ENCODE measurements around the gene EEFSEC.
A peak's percentile ranks its signal among the peaks of the same experiment; 100 is the strongest.

Gene EEFSEC

DNA sequence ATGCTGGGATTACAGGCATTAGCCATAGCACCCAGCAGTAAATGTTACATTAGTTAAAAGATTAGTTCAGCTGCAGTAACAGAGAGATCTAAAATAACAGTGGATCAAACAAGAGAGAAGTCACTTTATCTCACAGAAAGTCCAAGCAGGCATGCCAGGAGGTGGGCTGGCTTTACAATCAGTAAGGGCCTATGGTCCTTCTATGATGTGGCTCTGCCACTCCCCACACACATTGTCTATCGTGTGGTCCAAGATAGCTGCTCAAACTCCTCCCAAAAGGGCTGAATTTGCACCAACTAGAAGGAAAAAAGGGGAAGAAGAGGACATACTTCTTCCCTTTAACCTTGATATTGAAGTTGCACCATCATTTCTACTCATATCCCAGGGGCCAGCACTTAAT lies 25.0 kb upstream of the EEFSEC start:
- DNase-seq (ENCODE audit: extremely low read depth, insufficient read length): no peak
- TF ChIP-seq, protein P1, sequence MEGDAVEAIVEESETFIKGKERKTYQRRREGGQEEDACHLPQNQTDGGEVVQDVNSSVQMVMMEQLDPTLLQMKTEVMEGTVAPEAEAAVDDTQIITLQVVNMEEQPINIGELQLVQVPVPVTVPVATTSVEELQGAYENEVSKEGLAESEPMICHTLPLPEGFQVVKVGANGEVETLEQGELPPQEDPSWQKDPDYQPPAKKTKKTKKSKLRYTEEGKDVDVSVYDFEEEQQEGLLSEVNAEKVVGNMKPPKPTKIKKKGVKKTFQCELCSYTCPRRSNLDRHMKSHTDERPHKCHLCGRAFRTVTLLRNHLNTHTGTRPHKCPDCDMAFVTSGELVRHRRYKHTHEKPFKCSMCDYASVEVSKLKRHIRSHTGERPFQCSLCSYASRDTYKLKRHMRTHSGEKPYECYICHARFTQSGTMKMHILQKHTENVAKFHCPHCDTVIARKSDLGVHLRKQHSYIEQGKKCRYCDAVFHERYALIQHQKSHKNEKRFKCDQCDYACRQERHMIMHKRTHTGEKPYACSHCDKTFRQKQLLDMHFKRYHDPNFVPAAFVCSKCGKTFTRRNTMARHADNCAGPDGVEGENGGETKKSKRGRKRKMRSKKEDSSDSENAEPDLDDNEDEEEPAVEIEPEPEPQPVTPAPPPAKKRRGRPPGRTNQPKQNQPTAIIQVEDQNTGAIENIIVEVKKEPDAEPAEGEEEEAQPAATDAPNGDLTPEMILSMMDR (IDR thresholded peaks at IDR 0.05; ENCODE audit: insufficient read depth, low read length, poor library complexity, severe bottlenecking): no peak
- no peaks in the 10 kb centered on the region for H3K27me3 ChIP-seq (replicated peaks; ENCODE audit: control insufficient read depth, insufficient read depth, low read length)
- H3K4me3 ChIP-seq (replicated peaks; ENCODE audit: low read depth, low read length): no peak overlapping the region
- H3K36me3 ChIP-seq (ENCODE audit: control insufficient read depth, insufficient read depth, low read length): no peaks in the 10 kb centered on the region

DNA sequence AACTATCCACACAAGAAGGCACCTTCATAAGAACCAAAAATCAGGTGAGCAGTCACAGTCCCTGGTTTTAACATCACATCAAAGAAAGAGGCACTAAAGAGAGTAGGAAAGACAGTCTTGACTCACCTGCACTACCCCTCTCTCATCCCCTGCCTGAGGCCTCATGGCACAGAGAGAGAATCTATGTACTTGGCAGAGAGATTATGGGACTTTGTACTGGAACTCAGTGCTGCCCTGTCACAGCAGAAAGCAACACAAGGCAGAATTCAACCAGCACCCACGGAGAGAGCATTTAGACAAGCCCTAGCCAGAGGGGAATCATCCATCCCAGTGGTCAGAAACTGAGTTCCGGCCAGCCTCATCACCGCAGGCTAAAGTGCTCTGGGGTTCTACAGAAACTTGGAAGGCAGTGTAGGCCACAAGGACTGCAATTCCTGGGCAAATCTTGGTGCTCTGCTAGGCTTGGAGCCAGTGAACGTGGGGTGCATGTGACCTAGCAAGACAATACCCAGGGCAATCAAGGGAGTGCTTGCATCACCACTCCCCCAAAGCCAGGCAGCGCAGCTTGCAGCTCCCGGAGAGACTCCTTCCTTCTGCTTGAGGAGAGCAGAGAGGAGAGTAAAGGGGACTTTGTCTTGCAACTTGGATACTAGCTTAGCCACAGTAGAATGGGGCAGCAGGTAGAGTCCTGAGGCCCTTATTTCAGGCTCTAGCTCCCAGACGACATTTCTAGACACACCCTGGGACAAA lies 21.2 kb upstream of the EEFSEC start:
- TF ChIP-seq, protein P1 (IDR thresholded peaks at IDR 0.05; ENCODE audit: insufficient read depth, low read length, poor library complexity, severe bottlenecking): no peak
- H3K4me3 ChIP-seq (replicated peaks; ENCODE audit: low read depth, low read length): no peak overlapping the region
- no peak for DNase-seq (ENCODE audit: extremely low read depth, insufficient read length)
- no peaks in the 10 kb centered on the region for H3K27me3 ChIP-seq (replicated peaks; ENCODE audit: control insufficient read depth, insufficient read depth, low read length)
- H3K36me3 ChIP-seq (ENCODE audit: control insufficient read depth, insufficient read depth, low read length): no peaks in the 10 kb centered on the region

DNA sequence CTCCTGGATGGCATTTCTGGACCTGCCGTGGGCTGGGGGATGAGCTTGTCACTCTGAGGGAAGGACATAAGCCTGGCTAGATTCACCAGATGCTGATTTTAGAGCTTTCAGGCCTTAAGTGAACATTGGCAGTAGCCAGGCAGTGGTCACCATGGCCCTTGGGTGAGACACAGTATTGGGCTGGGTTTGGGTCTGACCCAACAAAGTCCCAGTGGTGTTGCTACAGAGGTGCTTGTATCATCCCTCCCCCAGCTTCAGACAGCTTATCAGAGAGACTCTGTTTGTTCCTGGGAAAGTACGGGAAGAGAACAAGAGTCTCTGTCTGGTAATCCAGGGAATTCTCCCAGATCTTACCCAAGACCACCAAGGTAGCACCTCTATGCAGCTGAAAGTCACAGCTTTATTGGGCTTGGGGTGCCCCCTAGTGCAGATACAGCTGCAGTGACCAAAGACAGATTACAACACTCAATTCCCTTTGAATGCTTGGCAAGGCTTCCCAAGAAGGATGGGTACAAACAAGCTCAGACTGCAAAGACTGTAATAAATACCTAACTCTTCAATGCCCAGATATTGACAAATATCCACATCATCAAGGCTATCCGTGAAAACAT lies 19.9 kb upstream of the EEFSEC start:
- no peak for DNase-seq (ENCODE audit: extremely low read depth, insufficient read length)
- Histone ChIP-seq H3K27me3 (replicated peaks; ENCODE audit: control insufficient read depth, insufficient read depth, low read length) (no peaks in the 10 kb centered on the region), H3K36me3 (ENCODE audit: control insufficient read depth, insufficient read depth, low read length) (no peaks in the 10 kb centered on the region), H3K4me3 (replicated peaks; ENCODE audit: low read depth, low read length) (no peak overlapping the region)
- TF ChIP-seq, protein P1 (IDR thresholded peaks at IDR 0.05; ENCODE audit: insufficient read depth, low read length, poor library complexity, severe bottlenecking): peak; percentile 76

DNA sequence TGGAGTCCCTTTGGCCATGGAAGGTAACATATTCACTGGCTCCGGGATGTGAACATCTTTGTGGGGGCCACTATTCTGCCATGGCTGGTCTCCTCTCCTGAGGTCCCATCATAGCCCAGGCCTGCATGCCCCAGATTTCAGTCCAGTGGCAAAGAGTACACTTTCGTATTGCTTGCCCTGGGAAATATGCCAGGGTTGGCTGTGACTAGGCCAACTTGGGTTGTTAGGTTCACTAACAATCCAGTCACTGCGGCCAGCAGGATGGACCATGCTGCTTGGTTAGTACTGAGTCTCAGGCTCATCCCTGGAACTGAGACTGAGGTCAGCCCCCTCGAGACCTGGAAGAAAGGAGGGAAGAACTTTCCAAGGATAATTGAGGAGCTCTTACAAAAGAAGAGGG lies 9.8 kb upstream of the EEFSEC start:
- no peak for DNase-seq (ENCODE audit: extremely low read depth, insufficient read length)
- Histone ChIP-seq H3K36me3 (ENCODE audit: control insufficient read depth, insufficient read depth, low read length) (no peaks in the 10 kb centered on the region), H3K27me3 (replicated peaks; ENCODE audit: control insufficient read depth, insufficient read depth, low read length) (no peaks in the 10 kb centered on the region), H3K4me3 (replicated peaks; ENCODE audit: low read depth, low read length) (no peak overlapping the region)
- TF ChIP-seq, protein P1 (IDR thresholded peaks at IDR 0.05; ENCODE audit: insufficient read depth, low read length, poor library complexity, severe bottlenecking): no peak

DNA sequence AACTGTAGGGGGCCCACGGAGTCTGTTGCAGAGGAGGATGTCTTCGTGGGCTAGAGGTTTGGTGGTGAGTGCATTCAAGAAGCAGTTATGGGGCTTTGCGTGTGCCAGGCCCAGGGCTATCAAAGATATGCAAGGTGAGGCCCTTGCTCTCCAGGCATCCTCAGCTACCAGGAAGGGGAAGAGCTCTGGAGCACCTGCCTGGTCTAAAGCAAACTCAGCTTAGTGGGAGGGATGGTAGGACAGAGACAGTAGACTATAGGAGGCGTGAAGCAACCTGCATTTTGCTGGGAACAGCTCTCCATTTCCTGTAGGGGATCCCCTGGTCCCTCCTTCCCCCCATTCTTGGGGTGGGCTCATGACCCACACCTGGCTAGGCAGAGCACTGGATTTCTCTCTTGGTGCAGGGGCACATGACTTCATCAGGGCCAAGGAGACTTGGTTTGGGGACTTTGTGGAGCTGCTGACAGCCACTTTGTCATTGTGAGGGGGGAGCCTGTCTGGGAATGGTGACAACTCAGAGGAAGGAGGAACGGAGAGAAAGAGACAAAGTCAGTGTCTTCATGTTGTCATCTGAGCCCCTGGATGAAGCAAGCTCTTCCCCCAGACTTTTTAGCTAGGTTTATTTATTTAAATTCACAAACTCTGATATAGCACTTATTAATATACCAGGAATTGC lies 8.6 kb upstream of the EEFSEC start:
- no peaks in the 10 kb centered on the region for H3K27me3 ChIP-seq (replicated peaks; ENCODE audit: control insufficient read depth, insufficient read depth, low read length)
- TF ChIP-seq, protein P1 (IDR thresholded peaks at IDR 0.05; ENCODE audit: insufficient read depth, low read length, poor library complexity, severe bottlenecking): no peak
- no peak overlapping the region for H3K4me3 ChIP-seq (replicated peaks; ENCODE audit: low read depth, low read length)
- DNase-seq (ENCODE audit: extremely low read depth, insufficient read length): no peak
- H3K36me3 ChIP-seq (ENCODE audit: control insufficient read depth, insufficient read depth, low read length): no peaks in the 10 kb centered on the region
